SU-DHL-6 (cell line): ENCODE results near the gene SRSF7.
"Not testable (repeated sequence)": the region's sequence is repeated elsewhere in the genome, so short reads cannot be mapped to it uniquely, and the experiment has no call there.

Experiments used
- H2AFZ ChIP-seq: fragments of 200-600 bp; sonication (generic); 2 replicates; pipeline ENCODE4 v1.6.1; 2014; ENCODE audit warnings: low read depth, mild to moderate bottlenecking, moderate library complexity, mixed read lengths, antibody characterized with exemption, low read length; ENCODE audit not compliant: severe bottlenecking
- H3F3A ChIP-seq: fragments of 200-600 bp; shearing (Covaris generic); 2 replicates; pipeline ENCODE4 v1.6.0; 2016; ENCODE audit warnings: antibody characterized with exemption, mild to moderate bottlenecking; ENCODE audit not compliant: insufficient read depth
- H3K27ac ChIP-seq: fragments of 200-600 bp; sonication (generic); 2 replicates; pipeline ENCODE4 v1.5.1; 2016; ENCODE audit warnings: low read depth, mild to moderate bottlenecking, low read length, moderate library complexity, mixed read lengths
- H3K27me3 ChIP-seq: fragments of 200-600 bp; sonication (generic), shearing (Covaris generic); 2 replicates; pipeline ENCODE4 v1.6.0; 2014; ENCODE audit warnings: mild to moderate bottlenecking, low read length
- H3K36me3 ChIP-seq: fragments of 200-600 bp; sonication (generic); 2 replicates; pipeline ENCODE4 v1.6.1; 2014; ENCODE audit warnings: mild to moderate bottlenecking, low read length, mixed read lengths
- H3K4me2 ChIP-seq: fragments of 300-600, 200-600 bp; shearing (Covaris generic), sonication (generic); 2 replicates; pipeline ENCODE4 v1.6.0; 2014; ENCODE audit warnings: low read length, low read depth, mild to moderate bottlenecking; ENCODE audit not compliant: poor library complexity, severe bottlenecking
- H3K4me3 ChIP-seq: fragments of 200-600 bp; sonication (generic); 2 replicates; pipeline ENCODE4 v1.5.1; 2014; ENCODE audit warnings: antibody characterized with exemption, low read length, mild to moderate bottlenecking, mixed read lengths; ENCODE audit not compliant: insufficient read depth, poor library complexity, severe bottlenecking
- H3K79me2 ChIP-seq: fragments of 200-600 bp; sonication (generic); 2 replicates; pipeline ENCODE4 v1.6.1; 2014; ENCODE audit warnings: mild to moderate bottlenecking, low read length, moderate library complexity; ENCODE audit not compliant: insufficient read depth
- H3K9ac ChIP-seq: fragments of 200-600 bp; sonication (generic); 2 replicates; pipeline ENCODE4 v1.7.0; 2014; ENCODE audit warnings: mild to moderate bottlenecking, low read length
- H3K9me2 ChIP-seq: fragments of 200-600 bp; sonication (generic); replicated peaks from 2 replicates; pipeline ENCODE4 v1.6.1; 2014; ENCODE audit warnings: low read length; ENCODE audit not compliant: insufficient read depth
- H3K9me3 ChIP-seq: fragments of 200-600 bp; sonication (generic); 2 replicates; pipeline ENCODE4 v1.6.1; 2014; ENCODE audit warnings: low read length, mixed read lengths; ENCODE audit not compliant: insufficient read depth
- H4K20me1 ChIP-seq: fragments of 200-600 bp; sonication (generic); 2 replicates; pipeline ENCODE4 v1.6.1; 2014; ENCODE audit warnings: low read depth, mild to moderate bottlenecking, antibody characterized with exemption, low read length, moderate library complexity, mixed read lengths
- EZH2phosphoT487 ChIP-seq: fragments of 200-600 bp; sonication (generic), shearing (Covaris generic); conservative IDR thresholded peaks from 2 replicates; pipeline ENCODE4 v1.6.1; 2018; ENCODE audit warnings: mild to moderate bottlenecking, antibody characterized with exemption, low read length, moderate library complexity, mixed read lengths
- TF ChIP-seq, protein P1 (sequence below): fragments of 200-600 bp; sonication (generic); IDR thresholded peaks from one replicate; pipeline ENCODE4 v1.5.1; 2017; ENCODE audit warnings: antibody characterized with exemption, mild to moderate bottlenecking, low read length, moderate library complexity; ENCODE audit not compliant: insufficient read depth, poor library complexity, severe bottlenecking

Gene SRSF7

DNA sequence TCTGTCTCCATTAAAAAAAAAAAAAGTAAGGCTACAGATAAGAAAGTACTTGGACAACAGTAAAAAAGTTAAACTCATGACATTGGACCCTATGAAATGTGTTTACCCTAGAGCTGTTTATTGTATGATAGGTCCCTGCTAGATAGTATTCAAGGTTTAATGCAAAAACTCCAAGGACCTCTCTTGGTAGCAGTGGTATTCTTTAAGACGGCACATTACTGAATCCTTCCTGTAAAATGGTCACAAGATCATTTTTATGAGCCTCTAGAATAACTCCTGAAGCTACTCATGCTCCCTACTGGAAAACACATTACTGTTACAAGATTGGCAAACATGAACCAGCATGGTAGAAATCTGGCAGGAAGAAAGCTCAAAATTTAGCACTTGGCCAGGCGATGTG lies 46.5 kb downstream of the SRSF7 start:
- Histone ChIP-seq H3K79me2 (no peaks in the 10 kb centered on the region), H3K4me3 (no peak overlapping the region), H2AFZ (no peak overlapping the region), H3F3A (no peaks in the 10 kb centered on the region), H3K4me2 (no peak overlapping the region), H3K9ac (no peak overlapping the region), H3K9me3 (no peaks in the 10 kb centered on the region), H4K20me1 (no peaks in the 10 kb centered on the region), H3K27ac (no peak overlapping the region), H3K27me3 (no peaks in the 10 kb centered on the region), H3K9me2 (no peaks in the 10 kb centered on the region), H3K36me3 (no peaks in the 10 kb centered on the region)
- TF ChIP-seq EZH2phosphoT487: no peak
- TF ChIP-seq, protein P1, sequence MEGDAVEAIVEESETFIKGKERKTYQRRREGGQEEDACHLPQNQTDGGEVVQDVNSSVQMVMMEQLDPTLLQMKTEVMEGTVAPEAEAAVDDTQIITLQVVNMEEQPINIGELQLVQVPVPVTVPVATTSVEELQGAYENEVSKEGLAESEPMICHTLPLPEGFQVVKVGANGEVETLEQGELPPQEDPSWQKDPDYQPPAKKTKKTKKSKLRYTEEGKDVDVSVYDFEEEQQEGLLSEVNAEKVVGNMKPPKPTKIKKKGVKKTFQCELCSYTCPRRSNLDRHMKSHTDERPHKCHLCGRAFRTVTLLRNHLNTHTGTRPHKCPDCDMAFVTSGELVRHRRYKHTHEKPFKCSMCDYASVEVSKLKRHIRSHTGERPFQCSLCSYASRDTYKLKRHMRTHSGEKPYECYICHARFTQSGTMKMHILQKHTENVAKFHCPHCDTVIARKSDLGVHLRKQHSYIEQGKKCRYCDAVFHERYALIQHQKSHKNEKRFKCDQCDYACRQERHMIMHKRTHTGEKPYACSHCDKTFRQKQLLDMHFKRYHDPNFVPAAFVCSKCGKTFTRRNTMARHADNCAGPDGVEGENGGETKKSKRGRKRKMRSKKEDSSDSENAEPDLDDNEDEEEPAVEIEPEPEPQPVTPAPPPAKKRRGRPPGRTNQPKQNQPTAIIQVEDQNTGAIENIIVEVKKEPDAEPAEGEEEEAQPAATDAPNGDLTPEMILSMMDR: no peak

DNA sequence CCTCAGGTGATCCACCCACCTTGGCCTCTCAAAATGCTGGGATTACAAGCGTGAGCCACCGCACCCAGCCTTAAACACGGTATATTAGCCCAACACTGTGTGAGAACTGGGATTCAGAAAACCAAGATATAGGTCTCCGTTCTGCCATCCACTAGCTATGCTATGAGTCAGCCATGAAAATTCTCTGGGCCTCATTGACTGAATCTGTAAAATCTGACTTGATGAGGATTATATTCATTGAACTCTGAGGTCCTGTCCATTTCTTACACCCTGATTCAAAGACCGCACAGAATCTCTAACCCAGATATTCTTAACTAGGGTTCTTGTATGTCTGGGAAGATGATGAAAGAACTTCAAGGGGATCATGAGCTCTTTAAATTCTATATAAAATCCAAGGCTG lies 47.8 kb downstream of the SRSF7 start:
- H3F3A ChIP-seq, H3K79me2 ChIP-seq, H3K9me3 ChIP-seq, H3K27ac ChIP-seq, H4K20me1 ChIP-seq, H3K4me2 ChIP-seq, H3K4me3 ChIP-seq, H3K9ac ChIP-seq, H2AFZ ChIP-seq, H3K9me2 ChIP-seq, H3K36me3 ChIP-seq, H3K27me3 ChIP-seq: not testable (repeated sequence)

DNA sequence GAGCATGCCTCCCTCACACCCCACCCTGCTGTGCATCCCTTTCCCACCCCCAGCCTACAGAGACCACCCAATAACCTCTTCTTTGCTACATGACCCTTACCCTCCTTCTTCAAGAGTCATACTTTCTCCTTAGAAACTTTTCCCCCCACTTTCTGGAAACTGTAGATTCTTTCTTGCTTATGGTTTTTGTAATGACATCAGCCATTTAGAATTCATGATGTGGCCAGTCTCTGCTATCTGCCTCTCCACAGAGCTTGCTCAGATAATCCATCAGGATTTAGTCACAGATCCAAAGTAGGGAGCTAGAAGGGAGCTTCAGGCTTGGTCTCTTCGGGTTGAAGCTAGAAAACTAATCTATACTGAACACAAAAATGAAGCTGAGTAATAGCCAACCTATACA lies 48.7 kb downstream of the SRSF7 start:
- H3K27me3 ChIP-seq: no peaks in the 10 kb centered on the region
- H3K4me3 ChIP-seq: no peak overlapping the region
- no peak overlapping the region for H3K4me2 ChIP-seq
- no peak overlapping the region for H3K9ac ChIP-seq
- no peak overlapping the region for H3K27ac ChIP-seq
- H3K79me2 ChIP-seq: no peaks in the 10 kb centered on the region
- no peaks in the 10 kb centered on the region for H3F3A ChIP-seq
- H2AFZ ChIP-seq: no peak overlapping the region
- H4K20me1 ChIP-seq: no peaks in the 10 kb centered on the region
- no peak for TF ChIP-seq EZH2phosphoT487
- TF ChIP-seq, protein P1: no peak
- no peaks in the 10 kb centered on the region for H3K9me2 ChIP-seq
- no peaks in the 10 kb centered on the region for H3K9me3 ChIP-seq
- H3K36me3 ChIP-seq: no peaks in the 10 kb centered on the region

DNA sequence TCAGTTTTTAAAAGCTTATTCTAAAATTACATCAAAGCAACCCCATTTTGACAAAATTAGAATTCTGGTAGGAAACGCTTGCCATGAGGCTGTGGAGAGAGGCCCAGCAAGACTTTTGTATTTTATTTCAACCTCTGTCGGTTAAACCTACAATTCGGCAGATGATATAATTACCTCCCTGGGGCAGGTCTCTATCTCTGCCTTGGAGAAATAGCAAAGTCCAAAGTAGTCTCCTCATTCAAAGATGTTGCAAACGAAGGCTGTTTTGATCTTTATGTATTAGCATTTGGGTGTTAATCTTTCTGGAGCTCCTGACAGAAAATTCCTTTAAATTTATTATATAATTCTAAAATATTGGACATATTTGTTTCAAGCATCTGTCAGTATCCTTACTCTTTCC lies 49.6 kb downstream of the SRSF7 start:
- no peaks in the 10 kb centered on the region for H3K9me2 ChIP-seq
- H3K27ac ChIP-seq: no peak overlapping the region
- no peaks in the 10 kb centered on the region for H4K20me1 ChIP-seq
- H3K36me3 ChIP-seq: no peaks in the 10 kb centered on the region
- H3F3A ChIP-seq: no peaks in the 10 kb centered on the region
- no peaks in the 10 kb centered on the region for H3K9me3 ChIP-seq
- no peaks in the 10 kb centered on the region for H3K79me2 ChIP-seq
- H3K4me3 ChIP-seq: no peak overlapping the region
- TF ChIP-seq, protein P1: no peak
- no peak for TF ChIP-seq EZH2phosphoT487
- no peak overlapping the region for H2AFZ ChIP-seq
- H3K4me2 ChIP-seq: no peak overlapping the region
- H3K9ac ChIP-seq: no peak overlapping the region
- H3K27me3 ChIP-seq: no peaks in the 10 kb centered on the region
